Measurements from ENCODE around the gene SERPIND1.

SERPIND1 gene

DNA sequence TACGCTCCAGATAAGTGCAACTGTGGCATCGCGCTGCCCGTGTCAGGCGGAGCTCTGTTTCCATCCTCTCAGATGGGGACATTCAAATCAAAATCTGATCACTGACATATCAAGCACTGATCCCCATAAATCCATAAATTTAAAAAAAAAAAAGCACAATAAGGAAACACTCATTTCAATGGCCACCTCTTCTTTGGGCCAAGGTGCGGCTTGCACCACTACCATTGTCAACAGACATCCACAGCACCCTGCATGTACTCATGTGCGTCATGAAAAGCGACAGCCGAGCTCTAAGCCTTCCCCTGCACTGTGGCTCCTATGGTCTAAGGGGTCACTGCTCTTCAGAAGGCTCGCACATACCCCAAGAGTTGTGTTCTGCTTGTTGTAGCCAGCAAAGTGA, 26.7 kb upstream of the SERPIND1 start:
- 95% methylated on average over 10 of the region's 10 CpGs for WGBS, 2 experiments
- no peaks in the 10 kb centered on the region for H3K9me3 ChIP-seq (ENCODE audit: control insufficient read depth, low read length)
- H3K36me3 ChIP-seq (ENCODE audit: control insufficient read depth, insufficient read depth, low read length): peaks cover 7% of the 10 kb centered on the region
- H3K27me3 ChIP-seq (ENCODE audit: control insufficient read depth, insufficient read depth, low read length, poor library complexity, severe bottlenecking): no peaks in the 10 kb centered on the region
- no peak overlapping the region for H3K4me3 ChIP-seq (ENCODE audit: insufficient read depth, low read depth, low read length)
- H3K27ac ChIP-seq (ENCODE audit: insufficient read depth, low read depth, low read length, poor library complexity, severe bottlenecking): no peak overlapping the region
- H3K4me1 ChIP-seq (ENCODE audit: control insufficient read depth, insufficient read depth, low read length): no peaks in the 10 kb centered on the region

DNA sequence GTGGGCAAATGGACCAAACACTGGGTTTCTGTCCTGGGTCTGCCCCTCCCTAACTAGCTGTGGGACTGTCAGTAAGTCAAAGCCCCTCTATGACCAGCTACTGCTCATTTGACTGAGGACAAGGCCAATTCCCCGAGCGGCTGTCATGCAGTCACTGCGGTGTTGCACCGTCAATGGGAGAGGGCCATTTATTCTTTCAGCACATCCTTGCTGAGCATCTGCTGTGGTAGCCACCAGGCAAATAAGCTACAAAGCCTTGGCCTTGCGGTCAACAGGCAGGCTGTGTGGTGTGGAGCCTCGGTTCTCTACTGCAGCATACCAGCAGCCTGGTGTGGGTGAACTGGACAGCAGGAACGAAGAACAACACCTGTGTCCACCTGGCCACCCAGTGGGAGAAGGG, 25.8 kb upstream of the SERPIND1 start:
- Histone ChIP-seq H3K27ac (ENCODE audit: insufficient read depth, low read depth, low read length, poor library complexity, severe bottlenecking) (no peak overlapping the region), H3K4me1 (ENCODE audit: control insufficient read depth, insufficient read depth, low read length) (no peaks in the 10 kb centered on the region), H3K27me3 (ENCODE audit: control insufficient read depth, insufficient read depth, low read length, poor library complexity, severe bottlenecking) (no peaks in the 10 kb centered on the region), H3K36me3 (ENCODE audit: control insufficient read depth, insufficient read depth, low read length) (peaks cover 7% of the 10 kb centered on the region), H3K9me3 (ENCODE audit: control insufficient read depth, low read length) (no peaks in the 10 kb centered on the region), H3K4me3 (ENCODE audit: insufficient read depth, low read depth, low read length) (no peak overlapping the region)
- 93 to 96% methylated on average over 7 of the region's 7 CpGs for WGBS, 2 experiments

DNA sequence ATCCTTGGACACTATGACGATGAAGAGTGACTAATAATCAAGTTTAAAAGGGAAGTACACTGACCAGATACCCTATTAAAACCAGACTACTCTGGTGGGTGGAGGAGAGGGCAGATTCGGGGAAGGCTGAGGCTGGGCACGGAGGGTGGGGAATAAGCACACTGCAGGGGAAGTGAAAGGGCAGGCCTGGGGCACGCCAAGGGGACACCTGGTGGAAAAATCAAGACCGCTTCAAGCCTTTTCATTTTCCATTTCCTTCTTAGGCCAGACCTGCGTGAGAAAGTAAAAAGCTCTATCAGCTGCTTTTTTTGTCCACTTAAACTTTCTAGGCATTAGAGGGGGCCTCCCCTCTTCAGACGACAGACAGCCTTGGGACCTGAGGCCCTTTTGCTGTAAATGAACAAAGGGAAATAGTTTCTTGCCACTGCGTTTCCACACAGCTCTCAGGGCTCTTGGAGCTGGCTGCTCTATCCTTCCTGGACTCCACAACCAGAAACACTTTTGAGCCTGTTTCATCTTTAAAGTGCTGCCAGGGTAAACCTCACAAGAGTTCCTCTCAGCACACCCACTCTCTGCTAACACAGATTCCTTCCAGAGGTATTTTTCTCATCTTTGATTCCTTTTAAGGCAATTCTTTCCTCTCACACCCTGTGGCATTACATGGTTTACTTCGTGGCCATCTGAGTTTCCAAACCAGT, 25.0 kb upstream of the SERPIND1 start:
- H3K36me3 ChIP-seq (ENCODE audit: control insufficient read depth, insufficient read depth, low read length): peaks cover 7% of the 10 kb centered on the region
- 92 to 93% methylated on average over 9 of the region's 9 CpGs for WGBS, 2 experiments
- H3K27me3 ChIP-seq (ENCODE audit: control insufficient read depth, insufficient read depth, low read length, poor library complexity, severe bottlenecking): no peaks in the 10 kb centered on the region
- no peaks in the 10 kb centered on the region for H3K4me1 ChIP-seq (ENCODE audit: control insufficient read depth, insufficient read depth, low read length)
- no peak overlapping the region for H3K27ac ChIP-seq (ENCODE audit: insufficient read depth, low read depth, low read length, poor library complexity, severe bottlenecking)
- no peak overlapping the region for H3K4me3 ChIP-seq (ENCODE audit: insufficient read depth, low read depth, low read length)
- H3K9me3 ChIP-seq (ENCODE audit: control insufficient read depth, low read length): no peaks in the 10 kb centered on the region

- no peak overlapping the region for H3K4me3 ChIP-seq (ENCODE audit: insufficient read depth, low read depth, low read length)
- H3K9me3 ChIP-seq (ENCODE audit: control insufficient read depth, low read length): no peaks in the 10 kb centered on the region
- WGBS, 2 experiments: 93 to 94% methylated on average over 3 of the region's 3 CpGs
- H3K27me3 ChIP-seq (ENCODE audit: control insufficient read depth, insufficient read depth, low read length, poor library complexity, severe bottlenecking): no peaks in the 10 kb centered on the region
- no peak overlapping the region for H3K27ac ChIP-seq (ENCODE audit: insufficient read depth, low read depth, low read length, poor library complexity, severe bottlenecking)
- H3K4me1 ChIP-seq (ENCODE audit: control insufficient read depth, insufficient read depth, low read length): no peaks in the 10 kb centered on the region
- peaks cover 7% of the 10 kb centered on the region for H3K36me3 ChIP-seq (ENCODE audit: control insufficient read depth, insufficient read depth, low read length)
Measured at GRCh38 chr22:20749453-20749852, 24.5 kb upstream of the SERPIND1 start.

DNA sequence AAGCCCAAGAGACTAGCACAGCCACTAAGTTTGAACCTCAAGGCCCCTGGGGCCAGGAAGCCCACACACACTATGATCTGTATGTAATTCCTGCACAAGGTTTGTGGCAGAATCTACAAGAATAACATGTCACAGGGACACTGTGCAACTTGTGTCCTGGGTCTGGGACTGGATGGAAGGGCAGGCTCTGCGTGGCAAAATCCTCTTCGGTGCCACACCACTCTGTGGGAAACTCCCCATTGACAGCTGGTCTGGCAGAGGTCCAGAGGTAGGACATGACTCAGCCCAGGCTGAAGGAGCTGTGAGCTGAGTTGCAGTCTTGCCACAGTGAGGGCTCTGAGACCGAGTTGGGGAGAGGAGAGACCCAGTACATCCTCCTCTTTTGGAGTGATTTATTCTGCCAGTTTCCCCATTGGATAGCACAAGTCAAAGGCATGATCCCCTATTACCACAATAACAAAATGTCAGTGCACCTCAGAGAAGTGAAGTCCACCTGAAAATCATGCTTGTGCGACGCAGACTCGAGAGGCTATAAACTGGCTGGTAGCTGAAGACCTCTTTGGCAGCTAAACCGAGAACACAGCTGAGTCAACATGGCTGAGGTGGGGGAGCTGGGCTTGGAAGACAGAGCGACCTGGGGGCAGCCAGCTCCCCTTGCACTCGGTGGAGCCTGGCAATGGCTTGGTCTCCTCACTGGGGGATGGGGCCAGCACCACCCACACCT, 23.3 kb upstream of the SERPIND1 start:
- Histone ChIP-seq H3K9me3 (ENCODE audit: control insufficient read depth, low read length) (no peaks in the 10 kb centered on the region), H3K36me3 (ENCODE audit: control insufficient read depth, insufficient read depth, low read length) (peaks cover 7% of the 10 kb centered on the region), H3K4me3 (ENCODE audit: insufficient read depth, low read depth, low read length) (no peak overlapping the region), H3K4me1 (ENCODE audit: control insufficient read depth, insufficient read depth, low read length) (no peaks in the 10 kb centered on the region), H3K27me3 (ENCODE audit: control insufficient read depth, insufficient read depth, low read length, poor library complexity, severe bottlenecking) (no peaks in the 10 kb centered on the region), H3K27ac (ENCODE audit: insufficient read depth, low read depth, low read length, poor library complexity, severe bottlenecking) (no peak overlapping the region)
- WGBS, 2 experiments: 95 to 96% methylated on average over 9 of the region's 9 CpGs

GRCh38 chr22:20751185-20751851, 22.6 kb upstream of the SERPIND1 start:
- no peaks in the 10 kb centered on the region for H3K4me1 ChIP-seq (ENCODE audit: control insufficient read depth, insufficient read depth, low read length)
- H3K27me3 ChIP-seq (ENCODE audit: control insufficient read depth, insufficient read depth, low read length, poor library complexity, severe bottlenecking): no peaks in the 10 kb centered on the region
- H3K27ac ChIP-seq (ENCODE audit: insufficient read depth, low read depth, low read length, poor library complexity, severe bottlenecking): no peak overlapping the region
- H3K9me3 ChIP-seq (ENCODE audit: control insufficient read depth, low read length): no peaks in the 10 kb centered on the region
- H3K36me3 ChIP-seq (ENCODE audit: control insufficient read depth, insufficient read depth, low read length): peaks cover 7% of the 10 kb centered on the region
- no peak overlapping the region for H3K4me3 ChIP-seq (ENCODE audit: insufficient read depth, low read depth, low read length)
- WGBS, 2 experiments: 88 to 89% methylated on average over 18 of the region's 18 CpGs

DNA sequence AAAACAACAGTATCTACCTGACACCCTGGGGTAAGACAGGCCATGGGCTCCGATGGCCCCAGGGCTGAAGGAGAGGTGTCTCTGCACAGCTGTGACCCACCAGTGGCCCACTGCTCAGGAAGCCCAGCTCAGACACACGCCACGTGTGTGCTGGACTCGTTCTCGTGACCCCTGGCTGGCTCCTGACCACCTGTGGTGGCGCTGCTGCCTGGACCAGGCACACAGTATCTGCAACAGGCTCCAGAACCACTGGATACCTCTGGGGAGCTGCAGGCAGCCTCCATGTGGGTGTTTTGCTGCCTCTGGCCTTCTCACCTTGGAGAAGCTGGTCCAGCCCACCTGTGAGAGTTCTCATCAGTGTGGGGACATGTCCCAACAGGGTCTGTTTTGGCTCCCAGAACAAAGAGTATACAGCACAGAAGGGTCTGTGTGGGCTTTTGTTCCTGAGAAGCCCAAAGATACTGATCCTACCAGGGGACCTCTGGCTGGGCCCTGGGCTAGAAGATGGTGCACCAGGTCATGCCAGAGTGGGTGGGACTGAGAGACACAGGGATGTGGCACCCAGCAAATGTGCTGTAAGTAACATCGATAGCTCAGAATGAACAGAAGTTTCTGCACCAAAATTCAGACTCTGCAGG, 21.7 kb upstream of the SERPIND1 start:
- no peak overlapping the region for H3K4me3 ChIP-seq (ENCODE audit: insufficient read depth, low read depth, low read length)
- no peaks in the 10 kb centered on the region for H3K9me3 ChIP-seq (ENCODE audit: control insufficient read depth, low read length)
- no peaks in the 10 kb centered on the region for H3K27me3 ChIP-seq (ENCODE audit: control insufficient read depth, insufficient read depth, low read length, poor library complexity, severe bottlenecking)
- no peak overlapping the region for H3K27ac ChIP-seq (ENCODE audit: insufficient read depth, low read depth, low read length, poor library complexity, severe bottlenecking)
- WGBS, 2 experiments: 96% methylated on average over 7 of the region's 7 CpGs
- peaks cover 7% of the 10 kb centered on the region for H3K36me3 ChIP-seq (ENCODE audit: control insufficient read depth, insufficient read depth, low read length)
- H3K4me1 ChIP-seq (ENCODE audit: control insufficient read depth, insufficient read depth, low read length): no peaks in the 10 kb centered on the region

GRCh38 chr22:20752873-20753272, 21.0 kb upstream of the SERPIND1 start:
- H3K27ac ChIP-seq (ENCODE audit: insufficient read depth, low read depth, low read length, poor library complexity, severe bottlenecking): no peak overlapping the region
- no peaks in the 10 kb centered on the region for H3K4me1 ChIP-seq (ENCODE audit: control insufficient read depth, insufficient read depth, low read length)
- WGBS, 2 experiments: 95 to 98% methylated on average over 10 of the region's 10 CpGs
- H3K4me3 ChIP-seq (ENCODE audit: insufficient read depth, low read depth, low read length): no peak overlapping the region
- H3K9me3 ChIP-seq (ENCODE audit: control insufficient read depth, low read length): no peaks in the 10 kb centered on the region
- peaks cover 7% of the 10 kb centered on the region for H3K36me3 ChIP-seq (ENCODE audit: control insufficient read depth, insufficient read depth, low read length)
- H3K27me3 ChIP-seq (ENCODE audit: control insufficient read depth, insufficient read depth, low read length, poor library complexity, severe bottlenecking): no peaks in the 10 kb centered on the region

DNA sequence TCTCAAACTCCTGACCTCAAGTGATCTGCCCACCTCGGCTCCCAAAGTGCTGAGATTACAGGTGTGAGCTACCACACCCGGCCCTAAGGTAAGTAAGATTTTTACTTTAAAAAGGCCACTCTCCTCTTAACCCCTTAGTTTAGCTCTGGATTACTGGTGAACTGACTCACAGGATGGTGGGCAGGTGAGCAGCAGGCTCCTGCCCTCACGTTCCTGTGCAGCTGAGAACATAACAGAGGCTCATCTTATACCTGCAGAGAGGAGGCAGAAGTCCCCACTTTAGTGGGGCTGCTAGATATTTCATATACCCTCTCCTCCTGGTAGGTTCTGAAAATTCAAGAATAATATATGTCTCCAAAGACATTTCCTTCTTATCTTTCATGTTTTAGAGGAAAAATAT, 17.1 kb upstream of the SERPIND1 start:
- no peaks in the 10 kb centered on the region for H3K27me3 ChIP-seq (ENCODE audit: control insufficient read depth, insufficient read depth, low read length, poor library complexity, severe bottlenecking)
- no peak overlapping the region for H3K27ac ChIP-seq (ENCODE audit: insufficient read depth, low read depth, low read length, poor library complexity, severe bottlenecking)
- no peak overlapping the region for H3K4me3 ChIP-seq (ENCODE audit: insufficient read depth, low read depth, low read length)
- no peaks in the 10 kb centered on the region for H3K36me3 ChIP-seq (ENCODE audit: control insufficient read depth, insufficient read depth, low read length)
- H3K9me3 ChIP-seq (ENCODE audit: control insufficient read depth, low read length): no peaks in the 10 kb centered on the region
- 93 to 100% methylated on average over 3 of the region's 3 CpGs for WGBS, 2 experiments
- H3K4me1 ChIP-seq (ENCODE audit: control insufficient read depth, insufficient read depth, low read length): no peaks in the 10 kb centered on the region

- H3K36me3 ChIP-seq (ENCODE audit: control insufficient read depth, insufficient read depth, low read length): no peaks in the 10 kb centered on the region
- no peak overlapping the region for H3K27ac ChIP-seq (ENCODE audit: insufficient read depth, low read depth, low read length, poor library complexity, severe bottlenecking)
- no peaks in the 10 kb centered on the region for H3K4me1 ChIP-seq (ENCODE audit: control insufficient read depth, insufficient read depth, low read length)
- H3K9me3 ChIP-seq (ENCODE audit: control insufficient read depth, low read length): no peaks in the 10 kb centered on the region
- H3K27me3 ChIP-seq (ENCODE audit: control insufficient read depth, insufficient read depth, low read length, poor library complexity, severe bottlenecking): no peaks in the 10 kb centered on the region
- 90 to 94% methylated on average over 2 of the region's 2 CpGs for WGBS, 2 experiments
- no peak overlapping the region for H3K4me3 ChIP-seq (ENCODE audit: insufficient read depth, low read depth, low read length)
Measured at GRCh38 chr22:20758688-20759087, 15.2 kb upstream of the SERPIND1 start.
